ENCODE results near the gene CCDC66.

- TF ChIP-seq CTCF (IDR thresholded peaks at IDR 0.05 in 4 of 5, conservative IDR thresholded peaks at IDR 0.05 in 1 of 5) (no peak), POLR2A (IDR thresholded peaks at IDR 0.05) (no peak)
These were observed 34.6 kb upstream of the CCDC66 start for GRCh38 chr3:56522374-56522773.
